Left ventricle myocardium inferior (tissue), 1 donor: ENCODE measurements around the gene SOX3. TPM values are rescaled to one million over a fixed set of nuclear protein-coding genes. Genes with fewer than 3 reads are reported as not detected.

Experiments
- DNase-seq: peaks from one replicate; pipeline ENCODE4 v3.0.0-alpha.2; 2020
- H3K27ac ChIP-seq: fragments of 200-600 bp; replicated peaks from 2 replicates; pipeline ENCODE4 v1.8.0; 2021
- H3K27me3 ChIP-seq: fragments of 200-600 bp; 2 replicates; pipeline ENCODE4 v1.8.0; 2021; ENCODE audit warnings: low read depth
- H3K36me3 ChIP-seq: fragments of 200-600 bp; 2 replicates; pipeline ENCODE4 v1.8.0; 2021
- H3K4me1 ChIP-seq: fragments of 200-600 bp; 2 replicates; pipeline ENCODE4 v1.8.0; 2021
- H3K4me3 ChIP-seq: fragments of 200-600 bp; 2 replicates; pipeline ENCODE4 v1.8.0; 2021; ENCODE audit warnings: mild to moderate bottlenecking, moderate library complexity
- H3K9me3 ChIP-seq: fragments of 200-600 bp; replicated peaks from 2 replicates; pipeline ENCODE4 v1.8.0; 2021
- CTCF ChIP-seq: fragments of 200-600 bp; IDR thresholded peaks from 2 replicates; pipeline ENCODE4 v1.8.0; 2021; ENCODE audit warnings: antibody characterized with exemption, mild to moderate bottlenecking, borderline replicate concordance
- intact Hi-C: fragments of 100-400 bp; cut with micrococcal nuclease; formaldehyde crosslinking; loops from one replicate; pipeline ENCODE4 v1.11.0; 2022
- total RNA-seq: library from RNA; stranded (reverse); fragmentation: NEBNext Ultra II Directional; extraction: Animal tissue kit (Norgen Biotek cat#: 25700); gene quantifications from one replicate; pipeline ENCODE4 v1.2.1, GENCODE V29; 2021
- donor health status: DM: no; HTN: yes; CAD: no; lungs with severe emphysema.

Gene SOX3
- total RNA-seq, 1 donor from 2014 or later, result not detected

GRCh38 chrX:140503238-140503601 is 1.6 kb downstream of the SOX3 start:
- DNase-seq, result no peak
- Histone ChIP-seq H3K36me3 (no peaks in the 10 kb centered on the region), H3K4me3 (peak overlapping the region; percentile 57), H3K27ac (no peak overlapping the region), H3K9me3 (no peaks in the 10 kb centered on the region), H3K27me3 (peaks cover 99% of the 10 kb centered on the region), H3K4me1 (peaks cover 7% of the 10 kb centered on the region)
- intact Hi-C loops, result no loop called here
- TF ChIP-seq CTCF, result no peak

- intact Hi-C loops, result no loop called here
Measured at GRCh38 chrX:140502491-140503237, 2.2 kb downstream of the SOX3 start.

DNA sequence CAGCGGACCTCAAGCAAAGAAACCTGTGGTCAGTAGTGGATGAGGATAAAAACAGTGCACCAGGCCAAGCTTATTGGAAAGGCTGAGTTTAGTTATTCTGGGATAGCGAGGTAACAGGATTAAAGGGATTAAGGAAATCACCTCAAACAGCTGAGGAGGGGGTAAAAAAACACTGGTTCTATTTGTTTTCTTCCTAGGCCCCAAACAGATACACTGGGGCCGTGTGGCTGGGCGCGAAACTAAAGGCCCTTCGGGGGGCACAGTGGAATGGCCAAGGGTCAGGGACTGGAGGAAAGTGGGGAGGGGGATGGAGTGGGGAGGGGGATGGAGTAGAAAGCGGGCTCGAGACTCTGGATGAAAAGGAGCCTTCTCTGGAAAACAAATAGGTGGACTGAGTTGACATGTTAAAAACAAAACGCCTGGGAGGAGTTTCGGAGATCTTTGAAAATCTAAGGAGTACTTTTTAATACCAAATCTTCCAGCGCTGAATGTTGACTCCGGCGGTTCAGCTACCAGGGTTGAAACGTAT is 2.9 kb downstream of the SOX3 start:
- no peak for TF ChIP-seq CTCF
- Histone ChIP-seq H3K4me1 (peaks cover 7% of the 10 kb centered on the region), H3K36me3 (no peaks in the 10 kb centered on the region), H3K4me3 (peak overlapping the region; percentile 57), H3K9me3 (no peaks in the 10 kb centered on the region), H3K27ac (no peak overlapping the region), H3K27me3 (peaks cover 99% of the 10 kb centered on the region)
- intact Hi-C loops, result no loop called here
- DNase-seq, result no peak

More at GRCh38 chrX:140502491-140503237, 2.2 kb downstream of the SOX3 start:
- Histone ChIP-seq H3K27ac (no peak overlapping the region), H3K36me3 (no peaks in the 10 kb centered on the region), H3K4me3 (peak overlapping the region; percentile 57), H3K4me1 (peaks cover 7% of the 10 kb centered on the region), H3K9me3 (no peaks in the 10 kb centered on the region), H3K27me3 (peaks cover 99% of the 10 kb centered on the region)
- no peak for DNase-seq
- TF ChIP-seq CTCF, result no peak

- Histone ChIP-seq H3K27me3 (peaks cover 99% of the 10 kb centered on the region), H3K27ac (no peak overlapping the region), H3K9me3 (no peaks in the 10 kb centered on the region), H3K4me1 (peaks cover 6% of the 10 kb centered on the region), H3K4me3 (no peak overlapping the region), H3K36me3 (no peaks in the 10 kb centered on the region)
- TF ChIP-seq CTCF, result no peak
- no peak for DNase-seq
- intact Hi-C loops, result no loop called here
Measured at GRCh38 chrX:140501321-140501720, 3.5 kb downstream of the SOX3 start.

DNA sequence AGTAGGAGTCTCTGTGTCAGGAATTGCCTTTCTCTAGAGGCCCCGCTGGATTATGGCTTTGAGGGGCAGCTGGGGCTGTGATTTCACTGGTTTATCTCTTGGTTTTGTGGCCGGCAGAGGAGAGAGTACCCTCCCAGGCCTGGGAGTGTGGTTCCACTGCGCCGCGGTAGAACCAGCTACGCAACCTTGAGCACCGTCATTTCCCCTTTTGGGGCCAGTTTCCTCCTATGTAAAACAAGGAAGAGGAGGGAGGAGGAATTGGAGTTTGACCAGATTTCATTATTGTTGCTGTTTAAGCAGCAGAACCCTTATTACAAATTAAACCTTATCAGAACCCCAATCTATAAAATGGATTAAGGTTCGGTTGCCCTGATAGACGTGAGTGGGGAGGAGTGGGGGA is 4.4 kb downstream of the SOX3 start:
- intact Hi-C loops, result no loop called here
- Histone ChIP-seq H3K36me3 (no peaks in the 10 kb centered on the region), H3K4me1 (no peaks in the 10 kb centered on the region), H3K27ac (no peak overlapping the region), H3K4me3 (no peak overlapping the region), H3K9me3 (no peaks in the 10 kb centered on the region), H3K27me3 (peaks cover 98% of the 10 kb centered on the region)
- TF ChIP-seq CTCF, result no peak
- no peak for DNase-seq
